ACC112 (cell line): ENCODE data around the gene DUSP9.
"Not testable (repeated sequence)": the region's sequence is repeated elsewhere in the genome, so short reads cannot be mapped to it uniquely, and the experiment has no call there.

Experiments
- H2AFZ ChIP-seq: fragments of 200-600 bp; sonication (generic); one replicate; pipeline ENCODE4 v1.6.0; 2017; ENCODE audit warnings: antibody characterized with exemption, low read length; ENCODE audit not compliant: unreplicated experiment
- H3K27ac ChIP-seq: fragments of 200-600 bp; sonication (generic); 2 replicates; pipeline ENCODE4 v1.5.1; 2014; ENCODE audit warnings: low read depth, mild to moderate bottlenecking, antibody characterized with exemption, low read length, moderate library complexity
- H3K27me3 ChIP-seq: fragments of 200-600 bp; sonication (generic); 2 replicates; pipeline ENCODE4 v1.6.1; 2014; ENCODE audit warnings: mild to moderate bottlenecking, antibody characterized with exemption, low read length, moderate library complexity, mixed read lengths; ENCODE audit not compliant: insufficient read depth
- H3K36me3 ChIP-seq: fragments of 200-600 bp; sonication (generic); 2 replicates; pipeline ENCODE4 v1.6.1; 2016; ENCODE audit warnings: mild to moderate bottlenecking, antibody characterized with exemption, low read length, moderate library complexity, mixed read lengths; ENCODE audit not compliant: insufficient read depth
- H3K4me1 ChIP-seq: fragments of 200-600 bp; sonication (generic); one replicate; pipeline ENCODE4 v1.6.1; 2016; ENCODE audit warnings: low read length, mixed read lengths; ENCODE audit not compliant: insufficient read depth, unreplicated experiment, control insufficient read depth
- H3K4me3 ChIP-seq: fragments of 200-600 bp; sonication (generic); 2 replicates; pipeline ENCODE4 v1.5.1; 2014; ENCODE audit warnings: mild to moderate bottlenecking, low read depth, low read length
- H3K79me2 ChIP-seq: fragments of 200-600 bp; sonication (generic); one replicate; pipeline ENCODE4 v1.6.0; 2016; ENCODE audit warnings: low read length; ENCODE audit not compliant: control insufficient read depth, unreplicated experiment, insufficient read depth

DUSP9 gene, protein sequence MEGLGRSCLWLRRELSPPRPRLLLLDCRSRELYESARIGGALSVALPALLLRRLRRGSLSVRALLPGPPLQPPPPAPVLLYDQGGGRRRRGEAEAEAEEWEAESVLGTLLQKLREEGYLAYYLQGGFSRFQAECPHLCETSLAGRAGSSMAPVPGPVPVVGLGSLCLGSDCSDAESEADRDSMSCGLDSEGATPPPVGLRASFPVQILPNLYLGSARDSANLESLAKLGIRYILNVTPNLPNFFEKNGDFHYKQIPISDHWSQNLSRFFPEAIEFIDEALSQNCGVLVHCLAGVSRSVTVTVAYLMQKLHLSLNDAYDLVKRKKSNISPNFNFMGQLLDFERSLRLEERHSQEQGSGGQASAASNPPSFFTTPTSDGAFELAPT

DNA sequence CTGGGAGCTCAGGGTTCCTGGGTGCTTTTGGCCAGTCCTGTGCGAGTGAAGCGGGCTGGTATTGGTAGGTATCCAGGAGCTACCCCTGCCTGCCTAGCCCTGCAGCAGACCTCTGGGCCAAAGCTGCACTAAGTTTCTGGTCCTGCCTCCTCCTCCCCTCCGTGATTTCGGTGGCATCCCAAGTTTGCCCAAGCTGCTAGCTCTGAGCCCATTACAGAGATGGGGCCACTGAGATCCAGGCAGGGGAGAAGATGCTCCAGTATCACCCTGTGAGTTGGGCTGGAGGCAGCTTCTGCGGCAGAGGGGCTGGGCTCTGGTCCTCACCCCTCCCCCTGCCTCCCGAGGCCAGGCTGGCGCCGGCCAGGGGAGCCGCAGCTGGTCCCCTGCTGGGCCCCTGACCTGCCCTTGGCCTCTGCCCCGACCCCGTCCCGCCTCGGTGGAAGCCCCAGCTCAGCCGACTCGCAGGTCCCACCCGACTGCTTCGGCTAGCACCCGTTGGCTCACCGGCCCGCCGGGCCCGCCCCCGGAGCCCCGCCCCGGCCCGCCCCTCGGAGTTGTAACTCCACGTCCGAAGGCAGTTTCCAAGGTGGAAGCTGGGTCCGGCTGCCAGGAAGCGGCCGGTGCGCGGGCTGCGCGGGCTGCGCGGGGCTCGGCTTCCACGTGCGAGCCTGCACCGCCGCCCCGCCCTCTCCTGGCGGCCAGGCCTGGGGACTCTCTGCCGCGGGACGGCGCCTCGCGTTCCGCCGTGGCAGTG is at the start of gene DUSP9:
TSS of gene DUSP9 (plus strand) at position 584 of the 754 bp plus-strand sequence. CDS start 751 bp downstream, outside the sequence.
- Histone ChIP-seq H3K27me3 (peaks cover 59% of the 10 kb centered on the region), H3K27ac (no peak within 1 kb of the TSS), H3K36me3 (no peaks in the 10 kb centered on the region), H3K4me1 (no peaks in the 10 kb centered on the region), H3K4me3 (peak within 1 kb of the TSS; percentile 21; the same call in 1 of the 2 replicates), H2AFZ (no peak within 1 kb of the TSS), H3K79me2 (no peaks in the 10 kb centered on the region)

DNA sequence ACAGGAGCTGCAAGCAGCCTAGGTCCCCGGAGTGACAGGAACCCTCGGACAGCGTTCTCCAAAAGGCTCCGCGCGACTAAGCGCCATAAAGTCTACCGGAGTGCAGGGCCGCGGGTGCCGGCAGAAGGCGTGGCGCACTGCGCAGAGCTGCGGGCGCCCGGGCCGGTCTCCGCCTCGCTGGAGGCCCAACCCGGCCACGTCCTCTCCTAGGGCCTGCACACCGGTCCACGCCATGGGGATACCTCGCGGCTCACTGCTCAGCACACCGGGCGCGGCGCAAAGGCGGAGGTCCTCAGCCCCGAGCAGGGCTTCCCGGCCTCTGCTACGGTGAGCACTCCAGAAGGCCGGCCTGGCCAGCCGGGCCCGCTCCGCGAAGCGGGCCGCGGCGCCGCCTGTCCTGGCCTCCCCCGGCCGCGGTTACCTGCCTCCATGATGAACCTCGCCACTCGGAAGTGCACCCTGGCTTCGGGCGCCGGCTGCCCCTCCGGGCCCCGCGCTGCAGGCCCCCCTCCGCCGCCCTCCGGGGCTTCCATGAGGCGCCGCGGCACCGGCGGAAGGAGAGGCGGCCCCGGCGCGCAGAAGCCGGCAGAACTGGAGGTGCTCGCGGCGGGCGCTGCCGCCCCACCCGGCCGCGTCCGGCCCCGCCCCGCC is 48.3 kb upstream of the DUSP9 start, which contains the start of gene CCNQ:
TSS of gene CCNQ (minus strand) at position 599 of the 651 bp plus-strand sequence. CDS start at position 533, 66 bp downstream.
- Histone ChIP-seq H3K4me3 (peak within 1 kb of the TSS; percentile 90), H2AFZ (peak within 1 kb of the TSS; percentile 93), H3K36me3 (no peaks in the 10 kb centered on the region), H3K4me1 (peaks cover 7% of the 10 kb centered on the region), H3K27ac (no peak within 1 kb of the TSS), H3K27me3 (no peaks in the 10 kb centered on the region), H3K79me2 (peaks cover 16% of the 10 kb centered on the region)

DNA sequence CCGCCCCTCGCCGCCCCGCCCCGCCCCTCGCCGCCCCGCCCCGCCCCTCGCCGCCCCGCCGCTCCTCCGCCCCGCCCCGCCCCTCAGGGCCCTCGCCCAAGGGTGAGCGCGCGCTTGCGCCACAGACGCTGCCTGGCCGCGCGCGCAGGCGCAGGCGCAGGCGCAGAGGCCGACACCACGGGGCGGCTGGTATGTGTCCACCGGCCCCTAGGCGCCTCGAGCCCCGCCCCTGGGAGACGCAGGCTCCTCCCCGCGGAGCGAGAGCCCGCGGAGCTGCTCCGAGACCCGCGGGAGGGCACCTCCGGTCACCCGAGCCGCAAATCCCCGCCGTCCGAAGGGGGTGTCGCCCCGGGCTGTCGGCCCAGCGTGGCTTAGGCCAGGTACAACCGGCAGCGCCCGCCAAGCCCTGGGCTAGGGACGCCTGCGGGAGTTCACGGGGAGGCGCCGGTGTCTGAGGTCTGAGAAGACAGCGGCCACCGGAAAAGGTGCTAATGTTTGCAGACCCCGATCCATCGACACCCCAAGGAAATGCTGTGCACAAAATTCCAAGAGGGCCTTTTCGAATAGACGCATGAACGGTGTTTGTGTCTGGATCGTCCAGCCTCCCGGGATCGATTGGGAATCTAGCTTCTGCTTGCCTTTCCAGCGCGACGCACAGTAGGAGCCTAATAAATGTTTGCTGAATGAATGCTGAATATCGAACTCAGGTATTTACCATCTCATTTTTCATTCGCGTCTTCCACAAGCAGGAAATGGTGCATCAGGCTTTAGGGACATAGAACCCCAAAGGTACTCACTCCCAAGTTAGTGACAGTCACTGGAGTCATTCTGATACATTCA is 47.6 kb upstream of the DUSP9 start:
- Histone ChIP-seq H3K4me3 (peak overlapping the region; percentile 90), H3K36me3 (no peaks in the 10 kb centered on the region), H3K27me3 (no peaks in the 10 kb centered on the region), H3K4me1 (peaks cover 7% of the 10 kb centered on the region), H3K27ac (no peak overlapping the region), H3K79me2 (peaks cover 16% of the 10 kb centered on the region), H2AFZ (peak overlapping the region; percentile 93)

DNA sequence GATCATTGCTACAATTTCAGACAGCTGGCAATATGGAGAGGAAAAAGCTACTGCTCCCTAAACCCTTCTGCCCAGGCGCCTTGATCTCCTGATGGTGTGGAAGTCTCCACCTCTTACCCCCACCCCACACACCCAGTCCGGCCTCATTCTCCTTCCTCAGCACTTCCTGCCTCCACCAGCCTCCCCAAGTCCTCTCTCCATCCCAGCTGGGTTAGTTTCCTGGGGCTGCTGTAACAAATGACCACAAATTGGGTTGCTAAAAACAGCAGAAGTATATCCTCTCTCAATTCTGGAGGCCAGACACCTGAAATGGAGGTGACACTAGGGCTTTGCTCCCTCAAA is 47.0 kb upstream of the DUSP9 start:
- peak overlapping the region; percentile 90 for H3K4me3 ChIP-seq
- H2AFZ ChIP-seq: peak overlapping the region; percentile 93
- no peak overlapping the region for H3K27ac ChIP-seq

DNA sequence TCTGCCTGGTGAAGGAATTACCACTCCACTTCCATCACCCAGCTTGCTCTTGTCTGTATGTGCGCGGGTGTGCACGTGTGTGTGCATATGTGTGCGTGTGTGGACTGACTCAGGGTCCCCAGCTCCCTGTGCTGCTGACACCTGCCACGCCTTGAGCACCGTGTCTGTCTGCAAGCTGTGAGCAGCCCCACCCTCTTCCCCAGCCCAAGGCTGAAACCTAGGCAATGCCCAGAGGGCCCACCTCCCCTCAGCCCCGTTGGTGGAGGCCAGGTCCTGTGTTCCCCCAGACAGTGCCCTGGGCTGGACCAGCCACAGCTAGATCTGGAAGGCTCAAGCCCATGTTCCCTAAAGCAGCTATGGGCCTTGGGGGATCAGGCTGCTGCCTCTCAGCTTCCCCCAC is 46.1 kb upstream of the DUSP9 start:
- H3K79me2 ChIP-seq: peaks cover 16% of the 10 kb centered on the region
- H3K4me1 ChIP-seq: peaks cover 7% of the 10 kb centered on the region
- no peak overlapping the region for H2AFZ ChIP-seq
- H3K27me3 ChIP-seq: no peaks in the 10 kb centered on the region
- H3K4me3 ChIP-seq: no peak overlapping the region
- H3K36me3 ChIP-seq: no peaks in the 10 kb centered on the region
- H3K27ac ChIP-seq: no peak overlapping the region

More for the DNA sequence above, 47.0 kb upstream of the DUSP9 start:
- H3K79me2 ChIP-seq: peaks cover 16% of the 10 kb centered on the region
- H3K4me1 ChIP-seq: peaks cover 7% of the 10 kb centered on the region
- no peaks in the 10 kb centered on the region for H3K27me3 ChIP-seq
- no peaks in the 10 kb centered on the region for H3K36me3 ChIP-seq

DNA sequence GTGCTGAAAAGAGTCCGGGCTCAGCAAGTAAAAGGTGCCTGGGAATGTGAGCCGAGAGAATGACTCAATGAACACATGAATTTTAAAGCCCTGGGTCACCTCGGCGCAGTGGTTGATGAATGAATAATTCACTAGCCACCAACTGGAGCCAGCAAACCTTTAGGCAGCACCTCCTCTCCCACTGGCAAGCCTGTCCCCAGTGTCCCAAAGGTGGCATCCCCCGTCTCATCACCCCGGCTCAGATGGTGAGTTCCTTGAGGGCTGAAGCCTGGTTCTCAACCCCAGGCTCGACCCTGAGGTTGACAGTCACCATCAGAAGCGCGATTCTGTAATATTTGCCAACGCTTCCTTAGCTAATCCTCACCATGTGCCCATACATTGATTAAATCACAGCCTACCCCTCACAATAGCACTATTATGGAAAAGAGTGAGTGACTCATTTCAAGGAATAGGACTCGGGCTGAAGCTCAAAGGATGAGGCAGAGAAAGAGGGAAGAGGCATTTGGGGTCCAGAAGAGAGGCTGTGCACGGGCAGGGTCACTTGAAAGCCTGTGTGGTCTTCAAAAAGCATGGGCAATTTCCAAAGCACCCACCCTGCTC is 45.4 kb upstream of the DUSP9 start:
- H2AFZ ChIP-seq: no peak overlapping the region
- H3K27ac ChIP-seq: no peak overlapping the region
- peaks cover 16% of the 10 kb centered on the region for H3K79me2 ChIP-seq
- no peaks in the 10 kb centered on the region for H3K36me3 ChIP-seq
- no peak overlapping the region for H3K4me3 ChIP-seq
- H3K27me3 ChIP-seq: no peaks in the 10 kb centered on the region
- H3K4me1 ChIP-seq: peaks cover 7% of the 10 kb centered on the region

DNA sequence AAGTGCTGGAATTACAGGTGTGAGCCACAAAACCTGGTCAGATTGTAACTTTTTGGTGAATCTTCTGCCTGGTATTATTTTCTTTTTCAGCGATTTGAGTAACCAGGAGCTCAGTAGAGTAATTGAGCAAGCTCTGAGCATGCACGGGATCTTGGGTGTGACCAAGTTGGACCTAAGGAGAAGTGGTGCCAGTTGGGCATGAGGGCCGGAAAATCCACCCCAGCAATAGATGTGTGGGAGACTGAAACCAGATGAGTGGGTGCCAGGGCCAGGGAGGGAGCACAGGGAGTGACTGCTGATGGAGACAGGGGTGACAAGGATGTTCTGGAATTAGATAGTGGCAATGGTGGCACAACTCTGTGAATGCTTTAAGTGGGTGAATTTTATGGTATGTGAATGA is 44.4 kb upstream of the DUSP9 start:
- Histone ChIP-seq H3K27ac (no peak overlapping the region), H3K4me3 (no peak overlapping the region), H3K27me3 (no peaks in the 10 kb centered on the region), H3K79me2 (peaks cover 10% of the 10 kb centered on the region), H3K36me3 (no peaks in the 10 kb centered on the region), H3K4me1 (peaks cover 3% of the 10 kb centered on the region), H2AFZ (no peak overlapping the region)

DNA sequence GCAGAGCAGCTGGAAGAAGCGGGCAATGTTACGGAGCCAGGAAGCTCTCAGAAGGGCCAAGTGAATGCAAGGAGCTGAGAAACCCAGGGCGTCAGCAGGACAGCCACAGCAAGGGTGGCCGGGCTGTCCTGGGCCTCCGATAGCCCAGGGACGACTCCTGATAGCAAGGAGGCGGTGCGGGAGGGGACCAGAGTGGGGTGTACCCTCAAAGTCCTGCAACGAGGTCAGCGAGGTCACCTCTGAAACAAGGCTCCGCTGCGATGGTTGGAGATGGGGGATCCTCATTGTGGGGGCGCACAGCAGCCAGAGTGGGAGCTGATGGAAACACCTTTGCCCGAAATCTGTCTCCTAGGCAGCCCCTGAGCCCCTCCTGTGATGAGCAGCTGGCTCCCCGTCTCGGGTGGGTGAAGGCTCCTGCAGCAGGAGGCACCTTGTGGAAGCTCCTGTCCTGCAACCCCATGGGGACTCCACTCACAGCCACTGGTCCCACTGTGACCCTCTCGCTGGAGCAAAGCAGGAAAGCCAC is 43.8 kb upstream of the DUSP9 start:
- Histone ChIP-seq H2AFZ (no peak overlapping the region), H3K27me3 (no peaks in the 10 kb centered on the region), H3K4me3 (no peak overlapping the region), H3K4me1 (peaks cover 2% of the 10 kb centered on the region), H3K36me3 (no peaks in the 10 kb centered on the region), H3K79me2 (peaks cover 4% of the 10 kb centered on the region), H3K27ac (no peak overlapping the region)

DNA sequence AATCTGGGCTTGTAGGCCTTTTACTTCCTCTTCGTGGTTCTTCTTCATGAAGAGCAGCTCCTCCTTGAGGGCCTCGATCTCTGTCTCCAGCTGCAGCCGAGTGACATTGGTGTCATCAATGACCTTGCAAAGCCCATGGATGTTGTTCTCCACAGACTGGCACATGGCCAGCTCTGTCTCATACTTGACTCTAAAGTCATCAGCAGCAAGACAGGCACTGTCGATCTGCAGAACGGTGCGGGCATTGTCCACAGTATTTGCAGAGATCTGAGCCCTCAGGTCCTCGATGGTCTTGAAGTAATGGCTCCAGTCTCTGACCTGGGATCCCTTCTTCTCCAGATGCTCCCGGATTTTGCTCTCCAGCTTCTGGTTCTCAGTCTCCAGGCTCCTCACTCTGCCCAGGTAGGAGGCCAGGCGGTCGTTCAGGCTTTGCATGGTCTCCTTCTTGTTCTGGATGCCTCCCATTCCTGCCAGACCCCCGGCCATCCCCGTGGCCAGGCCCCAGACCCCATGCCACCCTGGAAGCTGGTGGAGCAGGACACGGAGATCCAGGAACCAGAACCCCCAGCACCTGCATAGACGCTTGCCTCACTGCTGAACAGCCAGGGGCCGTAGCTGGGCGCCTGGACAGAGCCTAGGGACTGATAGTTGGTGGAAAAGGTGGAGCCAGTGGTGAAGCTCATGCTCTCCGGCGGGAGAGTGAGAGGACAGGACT is 42.2 kb upstream of the DUSP9 start:
- not testable (repeated sequence) for H3K27me3 ChIP-seq, H2AFZ ChIP-seq, H3K36me3 ChIP-seq, H3K27ac ChIP-seq, H3K4me1 ChIP-seq, H3K4me3 ChIP-seq, H3K79me2 ChIP-seq
